ENCODE results near the gene THAP10.

THAP10 gene

GRCh38 chr15:70832176-70832575 is 60.1 kb downstream of the THAP10 start:
- DNase-seq (ENCODE audit: low read depth): no peak
- TF ChIP-seq CTCF (conservative IDR thresholded peaks at IDR 0.05; ENCODE audit: control insufficient read depth, insufficient read depth, low read depth, low read length): no peak
- no peak overlapping the region for H3K4me3 ChIP-seq (ENCODE audit: control insufficient read depth, low read depth, low read length)
